ENCODE measurements around the gene WDPCP.
A peak's percentile ranks its signal among the peaks of the same experiment; 100 is the strongest.
"Not testable (repeated sequence)": the region's sequence is repeated elsewhere in the genome, so short reads cannot be mapped to it uniquely, and the experiment has no call there.

Gene WDPCP

DNA sequence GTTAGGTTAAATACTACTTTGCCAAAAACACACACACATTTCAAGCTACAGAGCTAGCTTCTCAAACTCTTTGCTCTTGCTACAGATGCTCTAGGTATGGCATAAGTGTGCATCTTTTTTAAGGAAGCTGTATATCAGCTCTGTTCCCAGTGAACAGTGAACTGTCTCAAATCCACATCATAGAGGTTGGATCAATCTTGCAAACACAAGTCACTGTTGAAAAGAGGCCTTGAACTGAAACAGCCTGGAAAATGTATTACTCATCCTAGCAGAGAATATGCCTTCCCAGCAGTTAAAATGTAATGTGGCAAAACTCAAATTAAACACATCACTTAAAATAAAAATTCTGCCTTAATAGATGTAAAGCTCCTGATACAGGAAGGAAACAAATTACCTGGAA lies 151.8 kb downstream of the WDPCP start:
- DNase-seq = no peak

DNA sequence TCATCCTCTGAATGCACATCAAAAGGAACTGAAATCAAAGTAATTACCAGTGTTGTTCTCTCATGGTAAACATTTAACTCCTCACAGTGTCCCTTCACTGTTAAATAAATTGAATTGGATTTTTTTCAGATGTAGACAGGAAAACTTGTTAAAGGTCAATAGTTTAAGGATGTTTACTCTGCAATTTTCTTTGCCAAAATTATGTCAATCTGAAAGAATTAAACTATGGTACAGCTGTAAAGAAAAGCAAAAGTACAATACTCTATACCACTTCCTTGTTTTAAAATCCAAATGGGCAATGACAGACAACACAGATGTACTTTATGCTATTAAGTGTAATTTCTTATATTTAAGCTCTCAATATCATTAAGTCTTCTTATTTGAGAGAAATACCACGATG lies 153.2 kb downstream of the WDPCP start:
- DNase-seq = no peak

DNA sequence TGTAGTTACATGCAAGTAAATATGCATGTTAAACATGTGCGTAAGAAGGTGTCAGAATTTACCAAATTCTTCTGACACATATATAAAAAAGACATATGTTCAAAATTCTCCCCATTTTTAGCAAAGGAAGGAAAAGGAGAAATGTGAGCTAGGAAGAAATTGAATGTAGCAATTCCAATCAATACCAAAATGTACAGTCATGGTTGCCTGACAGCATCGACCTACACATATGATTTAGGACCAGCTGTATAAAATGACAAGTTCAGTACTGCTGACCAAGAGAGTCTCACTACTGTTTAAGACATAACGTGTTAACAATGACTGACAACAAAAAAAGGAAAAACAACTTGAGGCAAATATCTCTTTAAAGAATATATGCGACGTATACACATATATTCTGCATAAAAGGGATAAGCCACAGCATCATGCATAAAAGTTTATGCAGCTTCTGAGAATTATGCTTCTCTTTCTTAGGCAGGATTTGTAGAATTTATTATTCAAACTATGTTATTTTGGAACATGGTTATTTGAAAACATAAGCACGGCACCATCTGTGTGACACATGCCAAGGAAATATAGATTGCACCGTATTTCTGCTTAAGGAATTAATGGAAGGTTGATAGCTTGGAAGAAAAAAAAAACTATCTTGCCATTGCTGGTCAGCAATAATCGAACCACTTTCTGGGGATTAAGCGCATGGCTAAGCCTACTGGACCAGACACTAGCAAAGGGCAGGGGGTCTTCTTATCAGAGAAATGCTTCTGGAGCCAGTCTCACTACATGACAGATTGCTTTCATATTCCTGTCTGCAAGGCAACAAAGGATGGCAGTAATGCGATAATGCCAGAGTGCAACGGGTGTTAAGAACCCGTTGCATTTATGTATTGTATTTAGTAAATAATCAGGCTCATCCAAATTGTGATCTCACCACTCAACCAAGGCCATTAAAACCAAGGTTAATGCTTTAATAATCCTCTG lies 154.0 kb downstream of the WDPCP start:
- no peak for DNase-seq

DNA sequence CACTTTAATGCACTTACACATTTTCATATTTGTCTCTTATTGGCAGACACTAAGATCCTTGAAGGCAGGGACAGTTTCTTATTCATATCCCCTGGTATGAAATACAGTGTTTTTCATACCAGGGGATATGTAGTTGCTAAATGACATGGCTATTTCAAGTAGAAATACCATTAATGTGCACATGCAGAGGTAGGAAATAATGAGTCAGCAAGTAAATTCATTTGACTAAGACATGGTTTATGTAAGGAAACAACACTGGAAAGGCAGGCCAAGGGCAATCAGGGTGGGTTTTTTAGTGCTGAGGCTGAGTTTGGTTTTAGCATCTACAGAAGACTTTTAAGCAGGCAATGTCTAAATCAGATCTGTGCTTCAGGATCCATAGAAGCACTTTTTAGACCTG lies 155.9 kb downstream of the WDPCP start:
- no peak for DNase-seq

DNA sequence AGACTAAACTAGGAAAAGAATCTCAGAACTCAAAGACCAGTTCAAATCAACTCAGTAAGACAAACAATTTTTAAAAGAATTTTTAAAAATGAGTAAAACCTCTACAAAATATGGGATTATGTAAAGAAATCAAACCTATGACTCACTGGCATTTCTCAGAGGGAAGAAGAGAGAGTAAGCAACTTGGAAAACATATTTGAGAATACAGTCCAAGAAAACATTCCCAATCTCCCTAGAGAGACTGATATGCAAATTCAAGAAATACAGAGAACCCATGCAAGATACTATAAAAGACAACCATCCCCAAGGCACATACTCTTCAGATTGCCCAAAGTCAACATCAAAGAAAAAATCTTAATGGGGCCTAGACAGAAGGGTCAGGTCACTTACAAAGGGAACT lies 162.7 kb downstream of the WDPCP start:
- DNase-seq = no peak

DNA sequence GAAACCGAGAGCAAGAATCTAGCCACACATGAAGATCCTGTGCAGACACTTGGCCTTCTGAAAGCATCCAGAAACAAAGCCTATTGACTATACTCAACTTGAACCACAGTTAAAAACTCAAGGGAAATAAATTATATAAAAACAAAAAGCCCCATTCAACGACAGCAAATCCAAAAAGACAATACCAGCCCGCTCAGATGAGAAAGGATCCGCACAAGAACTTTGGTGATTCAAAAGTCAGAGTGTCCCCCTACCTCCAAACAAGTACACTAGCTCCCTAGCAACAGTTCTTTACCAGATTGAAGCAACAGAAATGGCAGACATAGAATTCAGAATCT lies 163.2 kb downstream of the WDPCP start:
- no peak for DNase-seq

DNA sequence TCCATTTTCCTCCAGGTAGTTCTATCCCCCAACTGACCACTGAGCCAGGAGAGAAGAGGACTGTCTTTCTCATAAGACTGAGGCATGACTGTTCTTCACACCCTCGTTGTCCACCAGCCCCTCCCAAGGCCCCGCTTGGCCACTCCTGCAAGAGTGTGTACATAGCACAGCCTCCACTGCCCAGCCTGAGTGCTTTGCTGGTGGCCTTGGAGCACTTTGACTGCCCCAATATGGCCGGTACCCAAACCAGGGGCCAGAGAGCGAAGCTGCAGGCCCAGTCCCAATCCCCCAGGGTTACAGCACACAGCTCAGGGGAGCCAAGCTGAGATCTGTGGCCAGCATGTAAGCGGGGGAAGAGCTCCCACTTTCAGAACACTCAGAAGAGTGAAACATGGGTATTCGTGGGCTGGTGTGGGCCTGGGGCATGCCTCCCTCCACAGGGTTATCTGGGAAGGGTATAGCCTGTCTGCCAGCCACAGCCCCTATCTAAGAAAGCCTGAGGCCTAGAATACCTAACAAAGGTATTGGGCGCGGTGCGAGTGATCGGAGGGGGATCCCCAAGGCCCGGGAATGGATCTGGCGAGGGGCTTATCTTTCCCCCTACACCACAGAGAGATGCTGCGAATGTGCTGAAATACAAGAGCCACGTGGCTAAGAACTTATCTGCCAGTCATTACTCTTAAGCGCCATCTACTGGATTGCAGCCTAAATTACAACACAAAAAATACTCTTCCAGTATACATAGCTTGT lies 163.8 kb downstream of the WDPCP start:
- peak; percentile 52 for DNase-seq

DNA sequence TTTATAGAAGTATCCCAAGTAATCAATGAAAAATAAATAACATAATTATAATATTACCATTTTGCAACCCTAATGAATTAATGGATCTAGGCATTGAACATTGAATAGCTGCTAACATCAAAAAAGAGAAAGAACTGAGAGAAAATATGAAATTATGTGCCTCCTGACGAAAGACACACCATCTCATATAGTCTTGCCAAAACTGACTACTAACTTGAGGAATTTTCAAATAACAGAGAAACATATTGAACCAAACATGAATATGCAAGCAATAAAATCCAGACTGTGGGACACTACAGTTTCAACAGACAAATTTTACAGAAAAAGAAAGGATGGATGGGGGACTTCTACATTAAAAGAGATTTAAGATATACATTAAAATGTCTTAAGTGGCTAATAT lies 165.7 kb downstream of the WDPCP start:
- no peak for DNase-seq

DNA sequence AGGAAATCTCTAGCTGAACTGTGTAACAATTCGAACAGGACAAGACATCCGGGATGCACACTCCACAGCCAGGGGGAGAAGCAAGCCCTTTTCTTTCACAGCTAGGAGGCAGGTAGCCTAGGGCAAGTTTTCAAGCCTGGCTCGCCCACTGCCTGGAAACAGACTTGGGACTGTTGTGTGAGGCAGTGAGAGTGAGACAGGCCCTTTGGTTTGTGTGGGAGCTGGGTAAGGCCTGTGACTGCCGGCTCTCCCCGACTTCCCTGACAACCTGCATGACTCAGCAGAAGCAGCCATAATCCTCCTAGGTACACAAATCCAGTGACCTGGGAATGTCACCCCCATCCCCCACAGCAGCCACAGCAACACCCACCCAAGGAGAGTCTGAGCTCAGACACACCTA lies 179.7 kb downstream of the WDPCP start:
- DNase-seq = no peak

DNA sequence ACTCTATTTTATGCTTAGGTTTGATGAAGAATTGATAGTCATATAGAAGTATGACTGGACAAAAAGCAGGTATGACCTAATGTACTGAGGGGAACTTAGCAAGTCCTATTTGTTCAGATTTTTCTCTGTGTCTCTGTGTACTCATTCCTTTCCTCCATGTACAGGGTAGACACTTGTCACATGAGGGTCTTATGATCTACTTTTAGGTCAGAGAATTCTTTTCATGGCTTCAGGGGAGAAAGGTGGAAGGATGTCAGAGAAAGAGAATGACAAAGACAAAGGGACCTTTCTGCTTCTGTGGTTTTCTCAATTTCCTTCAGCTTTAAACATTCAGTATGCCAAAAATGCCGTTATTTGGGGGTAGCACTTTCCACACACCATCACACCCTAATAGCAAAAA lies 181.6 kb downstream of the WDPCP start:
- no peak for DNase-seq

DNA sequence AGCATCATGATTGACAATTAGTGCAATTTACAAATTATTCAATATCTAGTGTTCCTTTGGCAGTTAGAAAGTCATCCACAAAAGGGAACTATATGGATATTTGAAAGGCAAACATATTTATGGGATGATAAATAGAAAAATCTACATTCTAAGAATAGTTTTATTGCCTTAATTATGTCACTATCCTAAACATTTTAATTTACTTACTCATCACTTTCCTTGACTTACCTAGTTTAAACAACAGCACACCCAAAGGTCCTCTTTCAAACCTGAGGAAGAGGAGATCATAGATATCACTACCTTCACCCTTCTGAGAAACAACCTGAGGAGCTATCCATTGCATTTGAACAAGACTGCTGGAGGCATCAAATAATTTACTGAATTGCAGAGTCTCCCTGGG lies 184.5 kb downstream of the WDPCP start:
- no peak for DNase-seq

DNA sequence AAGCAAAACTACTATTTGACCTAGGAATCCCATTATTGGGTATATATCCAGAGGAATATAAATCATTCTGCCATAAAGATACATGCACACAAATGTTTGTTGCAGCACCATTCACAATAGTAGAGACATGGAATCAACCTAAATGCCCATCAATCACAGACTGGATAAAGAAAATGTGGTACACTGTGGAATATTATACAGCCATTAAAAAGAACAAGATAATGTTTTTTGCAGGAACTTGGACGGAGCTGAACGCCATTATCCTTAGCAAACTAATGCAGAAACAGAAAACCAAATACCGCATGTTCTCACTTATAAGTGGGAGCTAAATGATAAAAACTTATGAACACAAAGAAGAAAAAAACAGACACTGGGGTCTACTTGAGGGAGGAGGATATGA lies 185.4 kb downstream of the WDPCP start:
- DNase-seq = not testable (repeated sequence)

DNA sequence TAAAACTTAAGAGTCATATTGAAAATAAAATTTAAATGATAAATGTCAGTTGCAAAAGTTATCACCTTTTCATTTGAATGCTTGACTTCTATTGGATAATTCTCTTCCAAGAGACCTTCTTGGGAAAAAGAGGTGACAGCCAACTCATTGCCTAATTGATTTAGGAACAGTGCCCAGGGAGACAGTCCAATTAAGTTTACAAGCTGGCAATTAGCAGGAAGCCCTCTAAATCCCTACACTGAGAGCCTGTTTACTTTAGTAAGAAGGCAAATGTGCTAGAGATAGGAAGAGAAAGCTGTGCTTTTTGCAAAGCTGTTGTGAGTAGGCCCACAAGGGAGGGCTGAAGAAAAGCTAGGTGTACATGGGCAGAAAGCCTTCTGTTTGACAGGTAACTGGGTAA lies 189.1 kb downstream of the WDPCP start:
- DNase-seq = no peak

DNA sequence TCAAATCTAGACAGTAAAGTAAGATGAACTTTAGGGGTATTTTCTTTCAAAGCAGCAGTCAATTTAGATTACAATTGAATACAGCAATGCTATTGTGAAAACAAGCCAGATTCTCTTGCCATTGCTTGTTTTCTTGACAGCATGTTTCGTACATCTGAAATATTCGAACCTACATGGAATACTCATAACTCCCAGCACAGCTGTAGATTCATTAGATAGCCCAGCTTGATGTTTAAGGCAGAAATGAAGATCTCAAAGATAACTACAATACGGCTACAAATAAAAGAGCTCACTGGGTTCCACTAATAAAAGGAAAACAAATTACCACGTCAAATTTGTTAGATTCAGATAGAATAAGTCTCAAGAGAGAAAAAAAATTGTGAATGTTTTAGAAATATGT lies 208.8 kb downstream of the WDPCP start:
- DNase-seq = no peak

DNA sequence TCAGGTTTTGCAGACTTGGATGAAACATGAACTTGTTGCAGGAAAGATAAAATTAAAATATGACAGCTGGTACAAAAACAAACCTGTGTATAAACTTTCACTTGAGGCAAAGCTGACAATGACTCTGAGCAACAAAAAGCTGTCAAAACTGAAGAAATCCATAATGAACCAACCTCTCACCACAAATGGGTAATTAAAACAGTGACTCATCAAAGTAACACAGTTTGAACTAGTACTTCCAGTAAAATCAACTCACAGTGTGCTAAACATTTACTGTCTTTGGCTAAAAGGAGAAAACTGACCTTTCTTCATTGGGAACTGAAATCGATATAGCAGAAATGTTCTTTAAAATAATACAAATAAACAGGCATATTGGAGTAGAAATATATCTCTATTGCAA lies 209.7 kb downstream of the WDPCP start:
- DNase-seq = peak; percentile 17

DNA sequence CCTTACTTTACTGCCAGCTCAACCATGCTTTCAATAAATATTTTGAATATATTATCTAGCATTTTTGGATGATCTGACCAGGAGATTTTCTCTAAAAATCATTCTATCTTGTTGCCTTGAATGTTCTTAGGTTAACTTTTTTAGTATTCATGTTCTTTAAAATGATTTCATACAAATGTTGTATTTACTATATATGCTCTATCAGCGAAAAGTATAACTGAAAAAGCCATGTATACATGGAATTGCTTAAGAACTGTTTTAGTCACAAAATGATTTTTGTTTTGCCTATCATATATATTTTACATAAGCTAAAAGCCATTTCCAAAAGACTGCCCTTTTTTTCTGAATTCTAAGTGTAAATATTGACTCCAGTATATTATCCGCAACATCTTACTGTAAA lies 213.9 kb downstream of the WDPCP start:
- DNase-seq = no peak

DNA sequence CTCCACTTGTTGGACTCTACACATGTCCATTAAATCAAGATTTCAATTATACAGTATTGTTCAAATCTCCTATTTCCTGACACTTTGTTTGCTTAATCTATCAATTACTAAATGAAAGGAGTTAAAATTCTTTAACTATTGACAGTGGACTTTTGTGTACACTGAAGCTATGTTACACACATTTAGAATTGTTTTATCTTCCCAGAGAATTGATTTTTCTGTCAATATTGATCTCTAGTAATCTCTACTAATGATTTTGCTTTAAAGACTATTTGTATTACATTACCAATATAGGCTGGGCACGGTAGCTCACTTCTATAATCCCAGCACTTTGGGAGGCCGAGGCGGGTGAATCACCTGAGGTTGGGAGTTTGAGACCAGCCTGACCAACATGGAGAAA lies 215.7 kb downstream of the WDPCP start:
- DNase-seq = no peak

DNA sequence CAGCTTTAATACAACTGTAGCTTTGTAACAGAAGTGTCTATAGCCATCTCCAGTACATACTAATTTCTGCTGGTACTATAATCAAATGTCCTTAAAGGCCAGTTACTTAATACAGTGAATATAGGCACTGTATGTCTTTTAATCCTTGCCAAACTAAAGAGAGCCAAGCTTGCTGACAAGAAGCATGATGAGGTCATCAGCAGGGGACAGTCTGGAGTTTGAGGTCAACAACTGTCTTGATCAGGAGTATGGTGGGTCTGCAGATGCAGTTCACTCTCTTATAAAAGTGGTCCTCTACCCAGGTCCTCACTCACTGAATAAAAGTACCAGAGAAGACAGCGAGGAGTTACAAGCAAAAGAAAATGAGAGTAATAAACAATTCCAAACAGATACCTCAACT lies 219.1 kb downstream of the WDPCP start:
- DNase-seq = no peak

DNA sequence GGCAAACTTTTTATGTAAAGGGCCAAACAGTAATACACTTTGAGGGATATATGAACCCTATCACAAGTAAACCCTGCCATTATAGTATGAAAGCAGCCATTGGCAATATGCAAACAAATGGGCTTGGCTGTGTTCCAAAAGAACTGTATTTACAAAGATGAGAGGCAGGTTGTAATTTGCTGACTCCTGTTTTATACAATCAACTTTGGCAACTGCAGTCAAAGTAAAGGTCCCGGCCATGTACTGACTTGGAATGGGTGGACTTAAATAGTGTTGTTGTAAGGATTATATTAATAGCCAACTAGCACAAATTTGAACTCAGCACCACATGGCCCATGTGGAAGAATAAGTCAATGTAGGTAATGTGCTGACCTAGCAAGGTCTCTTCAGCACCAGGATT lies 223.4 kb downstream of the WDPCP start:
- DNase-seq = no peak

DNA sequence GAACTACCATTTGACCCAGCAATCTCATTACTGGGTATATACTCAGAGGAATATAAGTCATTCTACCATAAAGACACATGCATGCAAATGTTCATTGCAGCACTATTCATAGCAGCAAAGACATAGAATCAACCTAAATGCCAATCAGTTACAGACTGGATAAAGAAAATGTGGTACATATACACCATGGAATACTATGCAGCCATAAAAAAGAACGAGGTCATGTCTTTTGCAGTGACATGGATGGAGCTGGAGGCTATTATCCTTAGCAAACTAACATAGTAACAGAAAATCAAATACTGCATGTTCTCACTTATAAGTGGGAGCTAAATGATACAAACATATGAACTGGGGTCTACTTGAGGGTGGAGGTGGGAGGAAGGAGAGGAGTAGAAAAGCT lies 230.6 kb downstream of the WDPCP start:
- not testable (repeated sequence) for DNase-seq

DNA sequence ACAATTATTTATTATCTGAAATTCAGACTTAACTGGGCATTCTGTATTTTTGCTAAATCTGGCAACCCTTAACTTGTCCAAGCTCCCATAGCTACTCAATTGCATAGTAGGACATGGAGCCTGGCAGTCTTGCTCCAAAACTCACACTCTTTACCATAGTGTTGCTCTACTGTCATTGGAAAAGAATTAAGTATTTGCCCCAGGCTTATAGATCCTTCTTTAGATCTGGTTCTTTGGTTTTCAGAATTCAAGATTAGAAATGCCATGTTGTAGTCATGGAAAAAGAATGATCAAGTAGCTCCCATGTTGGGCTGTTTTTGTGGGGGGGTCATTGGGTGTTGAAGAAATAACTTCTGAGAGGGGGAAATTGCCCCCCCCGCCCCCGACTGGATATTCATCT lies 240.9 kb downstream of the WDPCP start:
- no peak for DNase-seq

DNA sequence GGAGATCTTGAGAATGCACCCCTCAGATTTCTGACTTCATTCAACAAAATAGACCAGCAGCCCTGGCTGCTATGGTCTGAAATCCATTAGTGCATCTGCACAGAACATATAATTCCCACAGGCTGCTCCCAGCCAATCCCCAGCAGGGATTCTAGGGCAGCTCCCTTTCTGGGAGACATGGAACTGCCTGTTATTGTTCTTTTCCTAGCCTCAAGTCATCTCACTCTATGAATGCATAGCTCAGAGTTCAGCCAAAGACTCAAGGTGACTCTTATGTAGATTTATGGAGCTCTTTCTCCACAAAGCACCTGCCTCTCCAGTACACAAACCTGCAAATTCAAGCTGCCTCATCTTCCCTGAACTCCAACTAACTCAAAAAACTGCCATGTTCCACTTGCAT lies 241.9 kb downstream of the WDPCP start:
- DNase-seq = no peak

DNA sequence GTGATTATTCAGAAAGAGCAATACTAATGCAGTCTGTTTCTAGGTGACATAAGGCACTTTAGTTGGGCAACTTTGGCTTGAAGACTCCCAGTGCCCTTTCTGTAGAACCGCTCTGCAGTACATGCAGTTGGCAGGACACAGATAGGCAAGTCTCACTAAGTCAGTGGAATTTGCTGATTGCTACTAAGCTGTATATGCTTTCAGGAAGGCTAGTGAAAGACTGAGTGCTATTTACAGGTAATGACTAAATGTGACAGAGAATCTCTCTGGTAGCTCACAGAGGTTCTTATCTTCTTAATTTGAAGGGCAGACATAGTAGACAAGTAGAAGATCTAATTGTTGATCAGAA lies 243.0 kb downstream of the WDPCP start:
- no peak for DNase-seq

DNA sequence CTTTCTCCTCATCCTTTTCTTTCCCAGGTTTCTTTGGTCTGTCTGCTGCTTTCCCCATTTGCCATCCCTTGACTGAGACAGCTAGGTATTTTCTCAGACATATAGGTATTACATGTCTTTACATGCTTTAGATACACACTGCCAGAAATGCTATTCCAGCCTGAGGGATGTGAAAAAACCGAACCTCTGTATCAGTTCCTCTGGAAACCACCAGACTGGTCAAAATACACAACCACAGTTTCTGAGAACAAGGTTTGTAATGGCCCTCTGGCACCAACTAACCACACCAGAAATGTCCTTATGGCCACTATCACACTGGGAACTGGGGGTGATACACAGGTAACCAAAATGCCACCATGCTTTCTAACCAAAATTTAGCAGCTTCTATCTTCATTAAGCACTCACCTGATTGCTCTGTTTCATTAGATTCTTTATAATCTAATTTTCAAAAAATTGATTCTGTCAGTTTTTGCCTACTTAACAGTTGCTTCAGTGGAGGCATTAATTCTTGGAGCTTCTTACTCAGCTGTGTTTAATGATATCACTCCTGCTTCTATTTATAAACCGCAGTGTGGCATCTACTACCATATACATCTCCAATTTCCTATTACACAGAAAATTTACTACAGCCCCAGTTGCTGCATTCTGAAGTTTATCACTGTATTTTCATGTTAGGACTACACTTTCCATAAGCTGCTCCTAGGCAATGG lies 243.5 kb downstream of the WDPCP start:
- no peak for DNase-seq

Data from GF-D8 (cell line).